Activated naive CD8-positive, alpha-beta T cell treated with anti-CD3 and anti-CD28 coated beads, Interleukin-2, amount 10 ng/mL, durations not matched to agents 7 days and 5 days (primary cell): ENCODE results near the gene TMEM214. TPM values are rescaled to one million over a fixed set of nuclear protein-coding genes. Genes with fewer than 3 reads are reported as not detected.

ENCODE experiments used
- ATAC-seq: fragments of 150-1000 bp; cut with Tn5 transposase; one replicate; pipeline ENCODE4 v1.10.0; 2021; ENCODE audit warnings: low read depth, moderate library complexity
- POLR2A ChIA-PET: fragments of 350-600 bp; sonication (Branson Sonifier 250); formaldehyde crosslinking; loops from one replicate; lab custom pipeline; 2021; ENCODE audit warnings: antibody characterized with exemption; lab: Charles Lee
- DNase-seq: peaks from one replicate; pipeline ENCODE4 v3.0.0; 2021
- H3K27ac Mint-ChIP-seq: one replicate; pipeline ENCODE4 v1.8.0; 2022; ENCODE audit warnings: mild to moderate bottlenecking, mixed read lengths
- H3K27me3 Mint-ChIP-seq: one replicate; pipeline ENCODE4 v1.8.0; 2022; ENCODE audit warnings: mild to moderate bottlenecking, moderate library complexity, mixed read lengths
- H3K36me3 Mint-ChIP-seq: one replicate; pipeline ENCODE4 v1.8.0; 2021; ENCODE audit warnings: mild to moderate bottlenecking, mixed read lengths
- H3K4me1 Mint-ChIP-seq: one replicate; pipeline ENCODE4 v1.8.0; 2021; ENCODE audit warnings: mixed read lengths
- H3K4me3 Mint-ChIP-seq: one replicate; pipeline ENCODE4 v1.8.0; 2022; ENCODE audit warnings: mild to moderate bottlenecking, moderate library complexity, mixed read lengths
- H3K9me3 Mint-ChIP-seq: one replicate; pipeline ENCODE4 v1.8.0; 2021; ENCODE audit warnings: mixed read lengths
- total RNA-seq, 2 experiments: library from RNA; stranded (reverse); gene quantifications; one replicate each; pipeline ENCODE4 v1.2.3, GENCODE V29; 2021

Gene TMEM214
- total RNA-seq, 2 experiments from 2014 or later = 68.1 to 70.8 TPM

- peak overlapping the region; percentile 18 for H3K4me3 Mint-ChIP-seq
Observed at GRCh38 chr2:27053321-27053720, 20.6 kb downstream of the TMEM214 start.

GRCh38 chr2:27053776-27054175 lies 21.0 kb downstream of the TMEM214 start:
- no peak overlapping the region for H3K27ac Mint-ChIP-seq
- H3K9me3 Mint-ChIP-seq = peaks cover 4% of the 10 kb centered on the region
- no peak for DNase-seq
- H3K4me3 Mint-ChIP-seq = no peak overlapping the region
- H3K4me1 Mint-ChIP-seq = peaks cover 24% of the 10 kb centered on the region
- POLR2A ChIA-PET = interaction anchor here (5.5 kb wide), 1 partner anchor 19 kb away, joined by 92 read pairs; the partner anchor contains the start of gene OST4
- H3K36me3 Mint-ChIP-seq = peaks cover 15% of the 10 kb centered on the region
- no peak for ATAC-seq
- H3K27me3 Mint-ChIP-seq = peaks cover 4% of the 10 kb centered on the region

More at GRCh38 chr2:27053321-27053720, 20.6 kb downstream of the TMEM214 start:
- Mint-ChIP-seq H3K27me3 (peaks cover 4% of the 10 kb centered on the region), H3K27ac (no peak overlapping the region), H3K36me3 (peaks cover 15% of the 10 kb centered on the region), H3K9me3 (peaks cover 4% of the 10 kb centered on the region), H3K4me1 (peaks cover 24% of the 10 kb centered on the region)
- DNase-seq (no peak), ATAC-seq (no peak)
- POLR2A ChIA-PET = interaction anchor here (2.6 to 5.5 kb wide), 2 partner anchors 11 to 20 kb away, joined by 11 to 92 read pairs; partner anchors contain the start of gene OST4

- Mint-ChIP-seq H3K27ac (no peak overlapping the region), H3K4me1 (peaks cover 18% of the 10 kb centered on the region), H3K27me3 (peaks cover 4% of the 10 kb centered on the region), H3K4me3 (no peak overlapping the region), H3K9me3 (peaks cover 4% of the 10 kb centered on the region), H3K36me3 (peaks cover 15% of the 10 kb centered on the region)
- DNase-seq (no peak), ATAC-seq (no peak)
- POLR2A ChIA-PET = interaction anchor here (0.9 to 5.5 kb wide), 3 partner anchors 9 to 27 kb away, joined by 3 to 92 read pairs (median 3); partner anchors contain the start of gene OST4
Observed at GRCh38 chr2:27054721-27055120, 22.0 kb downstream of the TMEM214 start.

- peaks cover 8% of the 10 kb centered on the region for H3K4me1 Mint-ChIP-seq
- H3K4me3 Mint-ChIP-seq = no peak overlapping the region
- H3K36me3 Mint-ChIP-seq = peaks cover 9% of the 10 kb centered on the region
- no peak overlapping the region for H3K27ac Mint-ChIP-seq
- DNase-seq (no peak), ATAC-seq (no peak)
- H3K9me3 Mint-ChIP-seq = no peaks in the 10 kb centered on the region
- H3K27me3 Mint-ChIP-seq = no peaks in the 10 kb centered on the region
- POLR2A ChIA-PET = no interaction called here
Observed at GRCh38 chr2:27057184-27057583, 24.4 kb downstream of the TMEM214 start.

GRCh38 chr2:27058210-27058609 lies 25.4 kb downstream of the TMEM214 start:
- peaks cover 6% of the 10 kb centered on the region for H3K4me1 Mint-ChIP-seq
- ATAC-seq = no peak
- no peaks in the 10 kb centered on the region for H3K27me3 Mint-ChIP-seq
- H3K4me3 Mint-ChIP-seq = no peak overlapping the region
- H3K27ac Mint-ChIP-seq = no peak overlapping the region
- H3K36me3 Mint-ChIP-seq = peaks cover 14% of the 10 kb centered on the region
- DNase-seq = no peak
- POLR2A ChIA-PET = interaction anchor here (1.5 to 2.6 kb wide), 2 partner anchors 10 to 13 kb away, joined by 6 to 9 read pairs; partner anchors contain the start of gene OST4
- H3K9me3 Mint-ChIP-seq = no peaks in the 10 kb centered on the region

- H3K27me3 Mint-ChIP-seq = no peaks in the 10 kb centered on the region
- H3K27ac Mint-ChIP-seq = no peak overlapping the region
- POLR2A ChIA-PET = interaction anchor here (1.4 to 2.6 kb wide), 2 partner anchors 8 to 9 kb away, joined by 4 to 9 read pairs; partner anchors contain the start of gene AGBL5
- no peaks in the 10 kb centered on the region for H3K9me3 Mint-ChIP-seq
- H3K36me3 Mint-ChIP-seq = peaks cover 14% of the 10 kb centered on the region
- DNase-seq (no peak), ATAC-seq (no peak)
- H3K4me1 Mint-ChIP-seq = peaks cover 3% of the 10 kb centered on the region
- H3K4me3 Mint-ChIP-seq = no peak overlapping the region
Observed at GRCh38 chr2:27059141-27059820, 26.5 kb downstream of the TMEM214 start.

- ATAC-seq = no peak
- Mint-ChIP-seq H3K9me3 (no peaks in the 10 kb centered on the region), H3K36me3 (peaks cover 10% of the 10 kb centered on the region), H3K4me3 (no peak overlapping the region), H3K4me1 (peaks cover 3% of the 10 kb centered on the region), H3K27me3 (no peaks in the 10 kb centered on the region), H3K27ac (no peak overlapping the region)
- no peak for DNase-seq
- POLR2A ChIA-PET = interaction anchor here (0.9 to 1.4 kb wide), 2 partner anchors 9 kb away, joined by 4 to 5 read pairs; partner anchors contain the start of gene AGBL5
Observed at GRCh38 chr2:27060323-27060722, 27.6 kb downstream of the TMEM214 start.

- peaks cover 15% of the 10 kb centered on the region for H3K36me3 Mint-ChIP-seq
- ATAC-seq (no peak), DNase-seq (no peak)
- no peaks in the 10 kb centered on the region for H3K27me3 Mint-ChIP-seq
- POLR2A ChIA-PET = interaction anchor here (0.9 to 2.7 kb wide), 2 partner anchors 13 to 22 kb away, joined by 3 to 11 read pairs; partner anchors contain the start of gene AGBL5
- H3K4me1 Mint-ChIP-seq = peaks cover 20% of the 10 kb centered on the region
- H3K27ac Mint-ChIP-seq = no peak overlapping the region
- no peaks in the 10 kb centered on the region for H3K9me3 Mint-ChIP-seq
- H3K4me3 Mint-ChIP-seq = no peak overlapping the region
Observed at GRCh38 chr2:27065128-27065527, 32.4 kb downstream of the TMEM214 start.

GRCh38 chr2:27067385-27067784 lies 34.6 kb downstream of the TMEM214 start:
- ATAC-seq = no peak
- H3K4me3 Mint-ChIP-seq = no peak overlapping the region
- H3K36me3 Mint-ChIP-seq = peaks cover 14% of the 10 kb centered on the region
- no peak for DNase-seq
- no peaks in the 10 kb centered on the region for H3K27me3 Mint-ChIP-seq
- no peaks in the 10 kb centered on the region for H3K9me3 Mint-ChIP-seq
- POLR2A ChIA-PET = interaction anchor here (1.0 to 2.6 kb wide), 4 partner anchors 9 to 20 kb away, joined by 3 to 10 read pairs (median 7); partner anchors contain the start of gene AGBL5
- no peak overlapping the region for H3K27ac Mint-ChIP-seq
- H3K4me1 Mint-ChIP-seq = peaks cover 26% of the 10 kb centered on the region

- POLR2A ChIA-PET = interaction anchor here (0.7 to 2.4 kb wide), 2 partner anchors 9 to 11 kb away, joined by 5 to 9 read pairs; no protein-coding TSS in a partner anchor
- Mint-ChIP-seq H3K4me3 (peak overlapping the region; percentile 93), H3K36me3 (peaks cover 13% of the 10 kb centered on the region)
Observed at GRCh38 chr2:27069436-27069835, 36.7 kb downstream of the TMEM214 start.

GRCh38 chr2:27069961-27070618 lies 37.3 kb downstream of the TMEM214 start:
- H3K4me3 Mint-ChIP-seq = peak overlapping the region; percentile 93
- peaks cover 12% of the 10 kb centered on the region for H3K36me3 Mint-ChIP-seq
- peaks cover 45% of the 10 kb centered on the region for H3K4me1 Mint-ChIP-seq
- DNase-seq = no peak
- no peaks in the 10 kb centered on the region for H3K27me3 Mint-ChIP-seq
- POLR2A ChIA-PET = interaction anchor here (0.6 to 6.0 kb wide), 2 partner anchors 14 to 56 kb away, joined by 4 to 113 read pairs; partner anchors contain the start of gene KHK
- H3K27ac Mint-ChIP-seq = peak overlapping the region; percentile 37
- no peaks in the 10 kb centered on the region for H3K9me3 Mint-ChIP-seq
- no peak for ATAC-seq

More at GRCh38 chr2:27069436-27069835, 36.7 kb downstream of the TMEM214 start:
- DNase-seq (no peak), ATAC-seq (no peak)
- H3K27me3 Mint-ChIP-seq = no peaks in the 10 kb centered on the region
- no peaks in the 10 kb centered on the region for H3K9me3 Mint-ChIP-seq
- peaks cover 39% of the 10 kb centered on the region for H3K4me1 Mint-ChIP-seq
- H3K27ac Mint-ChIP-seq = no peak overlapping the region

- Mint-ChIP-seq H3K27ac (peak overlapping the region; percentile 92), H3K4me1 (peaks cover 50% of the 10 kb centered on the region), H3K27me3 (no peaks in the 10 kb centered on the region), H3K36me3 (peaks cover 12% of the 10 kb centered on the region), H3K9me3 (no peaks in the 10 kb centered on the region), H3K4me3 (peak overlapping the region; percentile 93)
- POLR2A ChIA-PET = interaction anchor here (0.6 to 6.0 kb wide), 9 partner anchors 9 to 140 kb away, joined by 3 to 113 read pairs (median 3); partner anchors contain the start of genes AGBL5 and KHK
- ATAC-seq (no peak), DNase-seq (no peak)
Observed at GRCh38 chr2:27070653-27071276, 38.0 kb downstream of the TMEM214 start.
